Measurements from ENCODE around the gene AGAP1. TPM values are rescaled to one million over a fixed set of nuclear protein-coding genes. Genes with fewer than 3 reads are reported as not detected.

AGAP1 gene
- total RNA-seq, 4 donors from 2014 or later, result 33.7 to 39.9 (median 35.6) TPM

DNA sequence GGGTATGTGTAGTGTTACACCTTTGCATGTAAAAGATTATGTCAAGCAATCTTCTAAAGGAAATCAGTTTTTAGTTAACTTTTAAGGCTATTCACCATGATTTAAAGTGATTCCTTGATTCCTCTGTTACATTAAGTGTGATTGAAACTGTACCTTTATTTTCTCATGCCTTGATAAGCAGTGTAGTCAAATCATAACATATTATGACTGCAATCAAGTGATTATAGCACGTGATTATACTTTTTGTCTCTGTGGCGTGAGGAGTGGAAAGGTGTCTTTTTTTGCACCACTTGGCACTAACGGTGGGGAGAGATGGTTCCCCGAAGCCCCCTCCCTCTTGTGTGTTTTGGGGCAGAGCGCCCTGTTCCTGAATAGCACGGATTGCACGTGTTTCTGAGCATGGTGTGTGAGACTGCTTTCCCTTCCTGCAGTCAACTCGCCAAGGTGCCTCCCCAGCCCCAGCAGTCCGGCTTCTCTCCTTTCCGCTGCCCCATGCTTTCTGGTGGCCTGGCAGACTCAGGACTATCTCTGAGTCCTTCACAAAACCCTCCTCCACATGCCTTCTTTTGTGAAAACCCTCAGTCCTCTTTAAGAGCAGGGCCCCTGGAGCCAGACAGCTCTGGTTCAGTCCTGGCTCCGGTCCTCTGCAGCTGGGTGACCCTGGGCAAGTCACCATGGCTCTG is 68.4 kb downstream of the AGAP1 start:
- Histone ChIP-seq H3K4me3 (no peak overlapping the region), H3K27me3 (no peaks in the 10 kb centered on the region), H3K4me1 (peaks cover 0 to 37% (median 0%) of the 10 kb centered on the region in 4 donors), H3K36me3 (no peaks in the 10 kb centered on the region), H3K9me3 (no peaks in the 10 kb centered on the region), H3K27ac (peak overlapping the region in 1 of 4 donors; percentile 19)
- WGBS, 2 donors, result 87 to 88% methylated on average over 11 of the region's 11 CpGs
- TF ChIP-seq POLR2A (IDR thresholded peaks at IDR 0.05), result no peak
- DNase-seq (ENCODE audit: low spot score in 2 of 2), result no peak

GRCh38 chr2:235563056-235563910 is 69.4 kb downstream of the AGAP1 start:
- 58% methylated on average over 13 of the region's 13 CpGs for WGBS, 2 donors
- TF ChIP-seq, protein P1, sequence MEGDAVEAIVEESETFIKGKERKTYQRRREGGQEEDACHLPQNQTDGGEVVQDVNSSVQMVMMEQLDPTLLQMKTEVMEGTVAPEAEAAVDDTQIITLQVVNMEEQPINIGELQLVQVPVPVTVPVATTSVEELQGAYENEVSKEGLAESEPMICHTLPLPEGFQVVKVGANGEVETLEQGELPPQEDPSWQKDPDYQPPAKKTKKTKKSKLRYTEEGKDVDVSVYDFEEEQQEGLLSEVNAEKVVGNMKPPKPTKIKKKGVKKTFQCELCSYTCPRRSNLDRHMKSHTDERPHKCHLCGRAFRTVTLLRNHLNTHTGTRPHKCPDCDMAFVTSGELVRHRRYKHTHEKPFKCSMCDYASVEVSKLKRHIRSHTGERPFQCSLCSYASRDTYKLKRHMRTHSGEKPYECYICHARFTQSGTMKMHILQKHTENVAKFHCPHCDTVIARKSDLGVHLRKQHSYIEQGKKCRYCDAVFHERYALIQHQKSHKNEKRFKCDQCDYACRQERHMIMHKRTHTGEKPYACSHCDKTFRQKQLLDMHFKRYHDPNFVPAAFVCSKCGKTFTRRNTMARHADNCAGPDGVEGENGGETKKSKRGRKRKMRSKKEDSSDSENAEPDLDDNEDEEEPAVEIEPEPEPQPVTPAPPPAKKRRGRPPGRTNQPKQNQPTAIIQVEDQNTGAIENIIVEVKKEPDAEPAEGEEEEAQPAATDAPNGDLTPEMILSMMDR (IDR thresholded peaks at IDR 0.05), result no peak
- TF ChIP-seq POLR2A (IDR thresholded peaks at IDR 0.05), result no peak
- TF ChIP-seq EP300 (IDR thresholded peaks at IDR 0.05), result no peak
- Histone ChIP-seq H3K27me3 (no peaks in the 10 kb centered on the region), H3K4me3 (no peak overlapping the region), H3K4me1 (peaks cover 0 to 31% (median 0%) of the 10 kb centered on the region in 4 donors), H3K27ac (peak overlapping the region in 2 of 4 donors; percentile 12 to 14), H3K36me3 (peaks cover 0 to 5% (median 0%) of the 10 kb centered on the region in 3 donors), H3K9me3 (peaks cover 0 to 2% (median 0%) of the 10 kb centered on the region in 4 donors)
- DNase-seq (ENCODE audit: low spot score in 2 of 2), result no peak

DNA sequence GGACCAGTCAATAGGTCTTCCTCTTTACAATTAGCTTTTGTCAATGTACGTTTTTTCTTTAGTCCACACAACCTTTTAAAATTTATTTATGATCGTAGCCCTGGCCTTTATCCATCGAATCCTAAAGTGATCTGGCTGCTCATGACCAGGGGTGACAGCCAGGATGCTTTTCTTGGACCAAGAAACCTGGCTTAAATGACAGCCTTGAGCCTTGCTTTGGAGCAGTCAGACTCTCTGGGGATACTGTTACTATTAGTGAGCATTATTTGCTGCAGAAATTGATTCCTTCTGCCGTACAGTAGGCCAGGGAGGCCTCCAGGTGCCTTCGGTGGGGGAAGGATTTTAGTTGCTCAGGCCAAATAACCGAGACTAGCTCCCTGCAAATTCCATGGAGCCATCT is 70.2 kb downstream of the AGAP1 start:
- peaks cover 0 to 10% (median 0%) of the 10 kb centered on the region in 4 donors for H3K9me3 ChIP-seq
- no peak overlapping the region for H3K4me3 ChIP-seq
- H3K4me1 ChIP-seq, result peaks cover 0 to 31% (median 0%) of the 10 kb centered on the region in 4 donors
- peak overlapping the region in 1 of 4 donors; percentile 14 for H3K27ac ChIP-seq
- 44 to 47% methylated on average over 6 of the region's 6 CpGs for WGBS, 2 donors
- no peaks in the 10 kb centered on the region for H3K27me3 ChIP-seq
- H3K36me3 ChIP-seq, result peaks cover 0 to 11% (median 0%) of the 10 kb centered on the region in 3 donors
- TF ChIP-seq, protein P1 (IDR thresholded peaks at IDR 0.05), result no peak
- TF ChIP-seq EP300 (IDR thresholded peaks at IDR 0.05) (no peak), POLR2A (IDR thresholded peaks at IDR 0.05) (no peak)
- no peak for DNase-seq (ENCODE audit: low spot score in 2 of 2)

GRCh38 chr2:235564884-235565530 is 71.2 kb downstream of the AGAP1 start:
- Histone ChIP-seq H3K4me1 (peaks cover 0 to 40% (median 0%) of the 10 kb centered on the region in 4 donors), H3K9me3 (peaks cover 0 to 10% (median 0%) of the 10 kb centered on the region in 4 donors), H3K4me3 (no peak overlapping the region), H3K27me3 (no peaks in the 10 kb centered on the region), H3K27ac (no peak overlapping the region), H3K36me3 (peaks cover 0 to 11% (median 0%) of the 10 kb centered on the region in 3 donors)
- DNase-seq (ENCODE audit: low spot score in 2 of 2), result no peak
- 91 to 94% methylated on average over 3 to 5 of the region's 6 CpGs for WGBS, 2 donors
- TF ChIP-seq, protein P1 (IDR thresholded peaks at IDR 0.05), result no peak
- TF ChIP-seq POLR2A (IDR thresholded peaks at IDR 0.05), result no peak
- no peak for TF ChIP-seq EP300 (IDR thresholded peaks at IDR 0.05)

- Histone ChIP-seq H3K9me3 (peaks cover 0 to 10% (median 0%) of the 10 kb centered on the region in 4 donors), H3K4me1 (peaks cover 0 to 40% (median 0%) of the 10 kb centered on the region in 4 donors), H3K27me3 (no peaks in the 10 kb centered on the region), H3K4me3 (no peak overlapping the region), H3K36me3 (peaks cover 0 to 11% (median 0%) of the 10 kb centered on the region in 3 donors), H3K27ac (no peak overlapping the region)
- 75% methylated on average over 11 of the region's 11 CpGs for WGBS, 2 donors
- no peak for DNase-seq (ENCODE audit: low spot score in 2 of 2)
- TF ChIP-seq, protein P1 (IDR thresholded peaks at IDR 0.05), result no peak
- TF ChIP-seq EP300 (IDR thresholded peaks at IDR 0.05), result no peak
- TF ChIP-seq POLR2A (IDR thresholded peaks at IDR 0.05), result no peak
Measured at GRCh38 chr2:235566415-235566814, 72.6 kb downstream of the AGAP1 start.
